ENCODE results near the gene MPP3.

Gene MPP3

GRCh38 chr17:43845766-43846165 is 12.8 kb upstream of the MPP3 start (continued):
- TF ChIP-seq ZEB2 (tag by site-specific recombination; IDR thresholded peaks at IDR 0.05): no peak
- TF ChIP-seq ZNF10 (tag by site-specific recombination; IDR thresholded peaks at IDR 0.05): no peak
- no peak for TF ChIP-seq ZSCAN5A (tag by site-specific recombination; IDR thresholded peaks at IDR 0.05)
- TF ChIP-seq ZNF341 (tag by site-specific recombination; IDR thresholded peaks at IDR 0.05; ENCODE audit: low read depth): no peak
- TF ChIP-seq ZSCAN16 (tag by site-specific recombination; IDR thresholded peaks at IDR 0.05): no peak
- no peak for TF ChIP-seq ELK4 (IDR thresholded peaks at IDR 0.05; ENCODE audit: borderline replicate concordance, low read depth, low read length)
- TF ChIP-seq ZNF473 (tag by site-specific recombination; IDR thresholded peaks at IDR 0.05): no peak
- no peak for TF ChIP-seq ZNF132 (tag by site-specific recombination; IDR thresholded peaks at IDR 0.05; ENCODE audit: borderline replicate concordance)
- TF ChIP-seq AEBP2 (tag by site-specific recombination; IDR thresholded peaks at IDR 0.05; ENCODE audit: borderline replicate concordance): no peak
- TF ChIP-seq, protein P1, sequence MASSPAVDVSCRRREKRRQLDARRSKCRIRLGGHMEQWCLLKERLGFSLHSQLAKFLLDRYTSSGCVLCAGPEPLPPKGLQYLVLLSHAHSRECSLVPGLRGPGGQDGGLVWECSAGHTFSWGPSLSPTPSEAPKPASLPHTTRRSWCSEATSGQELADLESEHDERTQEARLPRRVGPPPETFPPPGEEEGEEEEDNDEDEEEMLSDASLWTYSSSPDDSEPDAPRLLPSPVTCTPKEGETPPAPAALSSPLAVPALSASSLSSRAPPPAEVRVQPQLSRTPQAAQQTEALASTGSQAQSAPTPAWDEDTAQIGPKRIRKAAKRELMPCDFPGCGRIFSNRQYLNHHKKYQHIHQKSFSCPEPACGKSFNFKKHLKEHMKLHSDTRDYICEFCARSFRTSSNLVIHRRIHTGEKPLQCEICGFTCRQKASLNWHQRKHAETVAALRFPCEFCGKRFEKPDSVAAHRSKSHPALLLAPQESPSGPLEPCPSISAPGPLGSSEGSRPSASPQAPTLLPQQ (tag by site-specific recombination; IDR thresholded peaks at IDR 0.05): no peak

- TF ChIP-seq ZNF292 (tag by site-specific recombination; IDR thresholded peaks at IDR 0.05; ENCODE audit: borderline replicate concordance, low read depth): no peak
- no peak for TF ChIP-seq GFI1B (tag by site-specific recombination; IDR thresholded peaks at IDR 0.05)
- no peak for TF ChIP-seq ZBTB49 (tag by site-specific recombination; IDR thresholded peaks at IDR 0.05; ENCODE audit: low read depth)
- TF ChIP-seq ZNF555 (tag by site-specific recombination; conservative IDR thresholded peaks at IDR 0.05): no peak
- H3K4me1 ChIP-seq (ENCODE audit: control insufficient read depth, insufficient read depth, low read length): peaks cover 14% of the 10 kb centered on the region
- POLR2A ChIA-PET: no interaction called here
- no peak overlapping the region for H3K4me3 ChIP-seq (ENCODE audit: low read depth, low read length)
- H3K27ac ChIP-seq (ENCODE audit: extremely low read depth, low read depth, low read length): no peak overlapping the region
- CTCF ChIA-PET: interaction anchor here (0.5 to 3.3 kb wide), 7 partner anchors 12 to 208 kb away, joined by 3 to 56 read pairs (median 3); partner anchors contain the start of gene MPP3
- H3K9me3 ChIP-seq (ENCODE audit: control insufficient read depth, insufficient read depth, low read depth, low read length): no peaks in the 10 kb centered on the region
- no peaks in the 10 kb centered on the region for H3K36me3 ChIP-seq (ENCODE audit: control insufficient read depth in 2 of 2, insufficient read depth in 1 of 2, low read length in 2 of 2)
Observed at GRCh38 chr17:43844241-43844640, 11.3 kb upstream of the MPP3 start.

DNA sequence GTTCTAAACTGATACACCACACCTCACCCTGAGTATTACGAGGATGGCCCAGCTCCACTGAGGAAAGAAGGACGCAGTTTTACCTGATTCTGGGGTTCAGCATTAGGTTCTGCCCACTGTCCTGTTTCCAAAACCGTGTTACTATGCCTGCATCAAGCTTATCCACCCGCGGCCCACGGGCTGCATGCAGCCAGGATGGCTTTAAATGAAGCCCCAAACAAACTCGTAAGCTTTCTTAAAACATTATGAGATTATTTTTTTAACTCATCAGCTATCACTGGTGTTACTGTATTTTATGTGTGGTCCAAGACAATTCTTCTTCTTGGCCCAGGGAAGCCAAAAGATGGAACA is 10.0 kb upstream of the MPP3 start:
- Histone ChIP-seq H3K4me1 (ENCODE audit: control insufficient read depth, insufficient read depth, low read length) (peaks cover 14% of the 10 kb centered on the region), H3K36me3 (ENCODE audit: control insufficient read depth in 2 of 2, insufficient read depth in 1 of 2, low read length in 2 of 2) (no peaks in the 10 kb centered on the region), H3K4me3 (ENCODE audit: low read depth, low read length) (no peak overlapping the region), H3K27ac (ENCODE audit: extremely low read depth, low read depth, low read length) (no peak overlapping the region), H3K9me3 (ENCODE audit: control insufficient read depth, insufficient read depth, low read depth, low read length) (no peaks in the 10 kb centered on the region)
- CTCF ChIA-PET: interaction anchor here (0.6 to 2.0 kb wide), 5 partner anchors 35 to 885 kb away, joined by 3 to 9 read pairs (median 3); no protein-coding TSS in a partner anchor
- POLR2A ChIA-PET: interaction anchor here (0.7 kb wide), 2 partner anchors 196 to 304 kb away, joined by 5 to 8 read pairs; no protein-coding TSS in a partner anchor
- TF ChIP-seq ZNF560 (tag by site-specific recombination; IDR thresholded peaks at IDR 0.05; ENCODE audit: borderline replicate concordance) (no peak), ZBTB1 (tag by site-specific recombination; IDR thresholded peaks at IDR 0.05) (no peak), ZBTB26 (tag by site-specific recombination; optimal IDR thresholded peaks at IDR 0.05) (no peak), ZNF121 (tag by site-specific recombination; IDR thresholded peaks at IDR 0.05) (no peak), ZNF645 (tag by site-specific recombination; IDR thresholded peaks at IDR 0.05) (no peak), ZNF600 (tag by site-specific recombination; IDR thresholded peaks at IDR 0.05) (no peak), ZNF571 (tag by site-specific recombination; IDR thresholded peaks at IDR 0.05) (no peak)
- TF ChIP-seq, protein P1 (tag by site-specific recombination; IDR thresholded peaks at IDR 0.05): no peak
